Measurements from ENCODE around the gene LYPLA2.
"Not testable (repeated sequence)": the region's sequence is repeated elsewhere in the genome, so short reads cannot be mapped to it uniquely, and the experiment has no call there.

Gene LYPLA2

DNA sequence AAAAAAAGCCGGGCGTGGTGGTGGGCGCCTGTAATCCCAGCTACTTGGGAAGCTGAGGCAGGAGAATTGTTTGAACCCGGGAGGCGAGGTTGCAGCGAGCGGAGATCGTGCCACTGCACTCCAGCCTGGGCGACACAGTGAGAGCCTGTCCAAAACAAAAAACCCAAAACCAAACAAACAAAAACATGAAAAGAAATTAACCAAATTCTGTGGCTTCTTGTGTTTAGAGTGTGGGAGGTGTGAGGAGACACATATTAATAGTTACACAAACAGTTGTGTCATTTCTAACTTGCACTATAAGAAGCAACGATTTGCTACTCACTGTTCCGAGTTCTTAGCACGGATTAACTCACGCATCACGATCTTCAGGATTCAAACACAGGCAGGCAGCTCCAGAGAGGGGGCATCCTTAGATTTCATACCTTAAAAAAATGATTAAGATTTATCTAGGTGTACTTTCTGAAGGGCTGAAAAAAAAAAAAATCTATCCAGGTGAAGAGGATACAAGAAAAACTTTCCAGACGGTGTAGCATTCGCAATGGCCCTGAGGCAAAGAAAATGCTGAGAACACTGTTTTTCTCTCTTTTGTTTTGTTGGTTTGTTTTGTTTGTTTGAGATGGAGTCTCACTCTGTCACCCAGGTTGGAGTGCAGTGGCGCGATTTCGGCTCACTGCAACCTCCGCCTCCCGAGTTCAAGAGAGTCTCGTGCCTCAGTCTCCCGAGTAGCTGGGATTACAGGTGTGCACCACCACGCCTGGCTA is 35.0 kb downstream of the LYPLA2 start:
- no peak for TF ChIP-seq CTCF (IDR thresholded peaks at IDR 0.05; ENCODE audit: low read depth, low read length, missing control alignments)
- no peak for DNase-seq (ENCODE audit: low read depth)

DNA sequence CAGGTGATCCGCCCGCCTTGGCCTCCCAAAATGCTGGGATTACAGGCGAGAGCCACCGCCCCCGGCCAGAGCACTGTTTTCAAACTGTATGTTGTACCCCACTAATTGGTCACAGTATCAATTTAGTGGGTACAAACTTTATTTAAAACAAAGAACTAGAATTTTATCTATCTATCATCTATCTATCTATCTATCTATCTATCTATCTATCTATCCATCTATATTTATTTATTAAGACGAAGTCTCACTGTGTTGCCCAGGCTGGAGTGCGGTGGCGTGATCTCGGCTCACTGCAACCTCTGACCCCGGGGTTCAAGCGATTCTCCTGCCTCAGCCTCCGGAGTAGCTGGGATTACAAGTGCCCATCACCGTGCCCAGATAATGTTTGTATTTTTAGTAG is 35.6 kb downstream of the LYPLA2 start:
- in situ Hi-C loops (cut with HindIII; ENCODE audit: low sequenced_read_pairs); H3K4me3 ChIP-seq (ENCODE audit: low read depth, low read length); DNase-seq (ENCODE audit: low read depth): not testable (repeated sequence)

More for the DNA sequence above, 35.0 kb downstream of the LYPLA2 start:
- in situ Hi-C loops (cut with HindIII; ENCODE audit: low sequenced_read_pairs) = no loop called here
- peak overlapping the region; percentile 73 for H3K4me3 ChIP-seq (ENCODE audit: low read depth, low read length)

GRCh38 chr1:23827717-23828116 is 36.8 kb downstream of the LYPLA2 start:
- H3K4me3 ChIP-seq (ENCODE audit: low read depth, low read length) = no peak overlapping the region
- no peak for DNase-seq (ENCODE audit: low read depth)
- no peak for TF ChIP-seq CTCF (IDR thresholded peaks at IDR 0.05; ENCODE audit: low read depth, low read length, missing control alignments)

DNA sequence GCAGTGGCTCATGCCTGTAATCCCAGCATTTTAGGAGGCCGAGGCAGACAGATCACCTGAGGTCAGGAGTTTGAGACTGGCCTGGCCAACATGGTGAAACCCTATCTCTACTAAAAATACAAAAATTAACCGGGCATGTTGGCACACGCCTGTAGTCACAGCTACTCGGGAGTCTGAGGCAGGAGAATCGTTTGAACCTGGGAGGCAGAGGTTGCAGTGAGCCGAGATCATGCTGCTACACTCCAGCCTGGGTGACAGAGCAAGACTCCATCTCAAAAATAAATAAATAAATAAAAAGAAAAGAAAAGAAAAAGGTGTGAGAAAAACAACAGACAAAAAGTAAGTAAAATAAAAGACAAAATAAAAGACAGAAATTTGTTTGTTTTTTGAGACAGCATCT is 43.2 kb downstream of the LYPLA2 start:
- DNase-seq (ENCODE audit: low read depth); H3K4me3 ChIP-seq (ENCODE audit: low read depth, low read length); in situ Hi-C loops (cut with HindIII; ENCODE audit: low sequenced_read_pairs): not testable (repeated sequence)

More at GRCh38 chr1:23827717-23828116, 36.8 kb downstream of the LYPLA2 start:
- in situ Hi-C loops (cut with HindIII; ENCODE audit: low sequenced_read_pairs) = no loop called here

DNA sequence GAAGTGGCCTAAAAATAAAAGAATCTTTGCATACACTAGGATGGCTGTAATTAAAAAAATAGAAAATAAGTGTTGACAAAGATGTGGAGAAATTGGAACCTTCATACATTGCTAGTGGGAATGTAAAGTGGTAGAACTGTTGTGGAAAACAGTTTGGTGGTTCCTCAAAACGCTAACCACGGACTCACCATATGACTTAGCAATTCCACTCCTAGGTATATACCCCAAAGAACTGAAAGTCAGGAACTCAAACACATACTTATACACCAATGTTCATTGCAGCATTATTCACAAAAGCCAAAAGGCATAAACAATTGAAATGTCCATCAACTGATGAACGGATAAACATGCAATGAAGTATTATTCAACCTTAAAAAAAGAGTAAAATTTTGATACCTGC is 45.1 kb downstream of the LYPLA2 start:
- in situ Hi-C loops (cut with HindIII; ENCODE audit: low sequenced_read_pairs) = no loop called here
- no peak for TF ChIP-seq CTCF (IDR thresholded peaks at IDR 0.05; ENCODE audit: low read depth, low read length, missing control alignments)

GRCh38 chr1:23837908-23838307 is 47.0 kb downstream of the LYPLA2 start:
- no peak for TF ChIP-seq CTCF (IDR thresholded peaks at IDR 0.05; ENCODE audit: low read depth, low read length, missing control alignments)
- H3K4me3 ChIP-seq (ENCODE audit: low read depth, low read length) = no peak overlapping the region
- in situ Hi-C loops (cut with HindIII; ENCODE audit: low sequenced_read_pairs) = no loop called here
- DNase-seq (ENCODE audit: low read depth) = no peak

More for the DNA sequence above, 45.1 kb downstream of the LYPLA2 start:
- no peak for DNase-seq (ENCODE audit: low read depth)
- no peak overlapping the region for H3K4me3 ChIP-seq (ENCODE audit: low read depth, low read length)

GRCh38 chr1:23838401-23838866 is 47.5 kb downstream of the LYPLA2 start:
- peak overlapping the region; percentile 25 for H3K4me3 ChIP-seq (ENCODE audit: low read depth, low read length)
- DNase-seq (ENCODE audit: low read depth) = no peak
- TF ChIP-seq CTCF (IDR thresholded peaks at IDR 0.05; ENCODE audit: low read depth, low read length, missing control alignments) = no peak
- in situ Hi-C loops (cut with HindIII; ENCODE audit: low sequenced_read_pairs) = no loop called here
